Ovary (tissue), 9 donors: ENCODE results near the gene WDR5B. TPM values are rescaled to one million over a fixed set of nuclear protein-coding genes. Genes with fewer than 3 reads are reported as not detected.
"Not testable (repeated sequence)": the region's sequence is repeated elsewhere in the genome, so short reads cannot be mapped to it uniquely, and the experiment has no call there.

Source experiments
- DNase-seq, 5 donors: peaks; one replicate each; pipeline ENCODE4 v3.0.0-alpha.2; 2019 to 2020
- H3K27ac ChIP-seq, 2 donors: fragments of 200-600 bp; one replicate each; pipeline versions ENCODE4 v1.5.1 to v1.8.0; 2019 to 2022
- H3K27me3 ChIP-seq: fragments of 200-600 bp; one replicate; pipeline ENCODE4 v1.8.0; 2022
- H3K36me3 ChIP-seq: fragments of 200-600 bp; sonication (generic); one replicate; pipeline ENCODE4 v1.5.1; 2019
- H3K4me1 ChIP-seq: one replicate; pipeline ENCODE4 v1.8.1; 2013; ENCODE audit warnings: mild to moderate bottlenecking, moderate library complexity; ENCODE audit not compliant: insufficient read depth
- H3K4me3 ChIP-seq: fragments of 200-600 bp; sonication (generic); one replicate; pipeline ENCODE4 v1.5.1; 2017
- H3K9me3 ChIP-seq, 2 donors: fragments of 200-600 bp in 1 of 2; sonication (generic) in 1 of 2; one replicate each; pipeline versions ENCODE4 v1.5.1 to v1.8.1; 2013 to 2019; ENCODE audit warnings: mild to moderate bottlenecking in 1 of 2, moderate library complexity in 1 of 2
- CTCF ChIP-seq, 3 donors: fragments of 450-650 bp in 2 of 3; fragments of 200-600 bp in 1 of 3; IDR thresholded peaks; one replicate each; pipeline versions ENCODE4 v1.5.1 to v1.8.0; 2016 to 2022; ENCODE audit warnings: antibody characterized with exemption in 3 of 3, mild to moderate bottlenecking in 1 of 3
- EP300 ChIP-seq: sonication (generic); formaldehyde crosslinking; IDR thresholded peaks from one replicate; pipeline ENCODE4 v1.6.1; 2017; ENCODE audit warnings: antibody characterized with exemption
- POLR2A ChIP-seq: fragments of 450-650 bp; IDR thresholded peaks from one replicate; pipeline ENCODE4 v1.6.1; 2017; ENCODE audit warnings: antibody characterized with exemption, mild to moderate bottlenecking, moderate library complexity
- WGBS, 3 donors: extraction: QIAGEN DNeasy Blood & Tissue Kit in 1 of 3; methylation state at CpG; one replicate each; pipeline versions ENCODE4 v1.1.5 to v1.1.7; 2013 to 2017; 5-methylcytosine and 5-hydroxymethylcytosine counted together
- intact Hi-C, 4 donors: fragments of 100-400 bp; cut with DNase I; formaldehyde crosslinking; loops; one replicate each; pipeline versions ENCODE4 v1.11.0 to v1.15.1; 2022 to 2023
- polyA plus RNA-seq, 2 donors: library from polyadenylated mRNA; stranded (reverse); fragments of 200-250 nt in 1 of 2; fragments of 350-450 nt in 1 of 2; fragmentation: Illumina TruSeq in 1 of 2; extraction: RNeasy Lipid Tissue Mini Kit (QIAGEN cat#74804) in 1 of 2; gene quantifications; one replicate each; pipeline ENCODE4 v1.2.3, GENCODE V29; 2013 to 2014
- total RNA-seq, 7 donors: library from RNA; depleted of rRNA in 2 of 7; stranded (reverse); fragments of >200 nt in 2 of 7; fragmentation: NEBNext Ultra II Directional in 3 of 7; extraction: Animal tissue kit (Norgen Biotek cat#: 25700) in 3 of 7; gene quantifications; one replicate each; pipeline versions ENCODE4 v1.1.0 to v1.2.4, GENCODE V29; 2016 to 2023
- donor health status: DM: no; HTN: no; CAD: no; lungs with moderate emphysema.
- donor health status: DM: no; HTN: no; CAD: no.
- donor health status: Bipolar disorder and iron deficiency.
- donor health status: DM: yes; HTN: yes; CAD: no.
- donor health status: DM: no; HTN: no; CAD: no.
- donor health status: DM: yes; HTN: yes; CAD: no.

The WDR5B gene
- total and polyA plus RNA-seq, 9 donors = 2.3 to 6.3 (median 5.7) TPM

- Histone ChIP-seq H3K27me3 (no peaks in the 10 kb centered on the region), H3K9me3 (no peaks in the 10 kb centered on the region), H3K4me1 (no peaks in the 10 kb centered on the region), H3K27ac (no peak overlapping the region), H3K36me3 (no peaks in the 10 kb centered on the region), H3K4me3 (no peak overlapping the region)
- intact Hi-C loops = no loop called here
- WGBS, 3 donors = 70 to 82% (median 77%) methylated on average over 4 of the region's 4 CpGs
- TF ChIP-seq POLR2A (no peak), EP300 (no peak), CTCF (IDR thresholded peaks at IDR 0.05) (no peak)
- DNase-seq = no peak
Measured at GRCh38 chr3:122377975-122378374, 37.9 kb downstream of the WDR5B start.

- no peaks in the 10 kb centered on the region for H3K27me3 ChIP-seq
- no peaks in the 10 kb centered on the region for H3K9me3 ChIP-seq
- DNase-seq = no peak
- TF ChIP-seq POLR2A (no peak), CTCF (IDR thresholded peaks at IDR 0.05) (no peak), EP300 (no peak)
- H3K4me1 ChIP-seq = no peaks in the 10 kb centered on the region
- H3K27ac ChIP-seq = no peak overlapping the region
- no peak overlapping the region for H3K4me3 ChIP-seq
- 90 to 100% (median 98%) methylated on average over 1 of the region's 1 CpG for WGBS, 3 donors
- H3K36me3 ChIP-seq = no peaks in the 10 kb centered on the region
- intact Hi-C loops = no loop called here
Measured at GRCh38 chr3:122374034-122374433, 41.8 kb downstream of the WDR5B start.

- Histone ChIP-seq H3K27ac (no peak overlapping the region), H3K36me3 (no peaks in the 10 kb centered on the region), H3K27me3 (no peaks in the 10 kb centered on the region), H3K9me3 (no peaks in the 10 kb centered on the region), H3K4me1 (no peaks in the 10 kb centered on the region), H3K4me3 (no peak overlapping the region)
- 92 to 98% (median 94%) methylated on average over 5 of the region's 5 CpGs for WGBS, 3 donors
- no peak for DNase-seq
- intact Hi-C loops = no loop called here
- no peak for TF ChIP-seq POLR2A
- no peak for TF ChIP-seq CTCF (IDR thresholded peaks at IDR 0.05)
- no peak for TF ChIP-seq EP300
Measured at GRCh38 chr3:122366379-122366749, 49.5 kb downstream of the WDR5B start.

- H3K4me1 ChIP-seq, DNase-seq, intact Hi-C loops, H3K9me3 ChIP-seq, H3K27ac ChIP-seq, H3K36me3 ChIP-seq, H3K27me3 ChIP-seq, H3K4me3 ChIP-seq: not testable (repeated sequence)
- 95 to 97% (median 96%) methylated on average over 10 of the region's 10 CpGs for WGBS, 3 donors
Measured at GRCh38 chr3:122365582-122366378, 50.1 kb downstream of the WDR5B start.

GRCh38 chr3:122365073-122365472 lies 50.8 kb downstream of the WDR5B start:
- Histone ChIP-seq H3K9me3 (no peaks in the 10 kb centered on the region), H3K36me3 (no peaks in the 10 kb centered on the region), H3K4me3 (no peak overlapping the region), H3K4me1 (no peaks in the 10 kb centered on the region), H3K27ac (no peak overlapping the region), H3K27me3 (no peaks in the 10 kb centered on the region)
- intact Hi-C loops = no loop called here
- 92 to 100% (median 98%) methylated on average over 1 of the region's 1 CpG for WGBS, 3 donors
- no peak for TF ChIP-seq POLR2A
- TF ChIP-seq EP300 = no peak
- TF ChIP-seq CTCF (IDR thresholded peaks at IDR 0.05) = no peak
- no peak for DNase-seq
